DMS 273 treated with DMSO at 0.1 percent for 48 hours (cell line): ENCODE results near the gene DLX1.
"Not testable (repeated sequence)": the region's sequence is repeated elsewhere in the genome, so short reads cannot be mapped to it uniquely, and the experiment has no call there.

ENCODE experiments used
- DNase-seq: peaks from one replicate; lab custom pipeline; 2025; lab: John Stamatoyannopoulos, UW

Gene DLX1

DNA sequence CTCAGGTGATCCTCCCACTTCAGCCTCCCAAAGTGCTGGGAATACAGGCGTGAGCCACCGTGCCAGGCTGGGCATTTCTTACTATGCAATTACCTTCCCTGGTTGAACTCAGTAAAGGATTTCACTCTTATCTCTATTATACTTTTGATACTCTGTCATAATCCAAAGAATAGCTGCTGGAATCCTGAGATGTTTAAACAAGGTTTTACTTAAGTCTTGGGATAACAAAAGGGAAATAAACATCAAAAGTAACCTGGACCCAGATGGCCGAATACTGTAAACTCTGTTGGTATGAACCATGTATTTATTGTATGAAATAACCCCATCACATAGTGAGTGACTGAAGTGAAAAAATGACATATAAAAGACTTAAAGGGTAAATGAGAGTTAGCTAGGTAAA is 29.3 kb downstream of the DLX1 start:
- DNase-seq, result no peak

- DNase-seq, result no peak
Observed at GRCh38 chr2:172116107-172116506, 30.8 kb downstream of the DLX1 start.

DNA sequence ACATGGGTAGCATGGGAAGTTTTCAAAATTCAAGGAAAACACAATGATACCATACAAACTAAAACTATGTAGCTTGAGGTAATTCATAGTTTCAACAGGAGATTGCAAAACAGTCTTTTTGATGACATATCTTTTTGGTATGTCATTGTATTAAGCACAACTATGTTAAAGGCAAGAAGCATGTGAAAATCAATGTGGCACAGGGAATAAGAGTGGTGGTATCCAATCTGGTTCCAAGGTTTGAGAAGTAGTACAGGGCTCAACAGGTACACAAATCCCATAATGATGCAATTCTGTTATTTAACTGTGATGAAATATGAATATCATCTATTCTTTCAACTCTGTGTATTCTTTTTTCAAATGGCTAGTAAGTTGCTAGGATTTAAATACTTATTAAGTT is 33.8 kb downstream of the DLX1 start:
- no peak for DNase-seq

DNA sequence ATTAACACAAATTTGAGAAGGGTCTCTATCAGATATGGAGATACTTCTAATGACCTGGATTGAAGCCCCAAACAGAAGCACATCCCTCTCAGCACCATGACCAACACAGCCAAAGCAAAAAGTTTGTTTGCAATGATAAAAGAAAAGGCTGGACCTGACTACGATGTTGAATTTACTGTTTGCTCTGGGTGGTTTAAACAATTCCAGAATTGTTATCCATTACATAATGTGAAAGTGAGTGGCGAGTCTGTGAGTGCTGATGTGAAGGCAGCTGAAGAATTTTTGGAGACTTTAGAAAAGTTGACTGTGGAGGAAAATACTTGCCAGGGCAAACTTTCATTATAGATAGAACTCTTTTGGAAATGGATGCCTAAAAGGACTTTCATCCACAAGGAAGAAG is 34.8 kb downstream of the DLX1 start:
- no peak for DNase-seq

GRCh38 chr2:172128484-172128883 is 43.2 kb downstream of the DLX1 start:
- DNase-seq, result no peak

DNA sequence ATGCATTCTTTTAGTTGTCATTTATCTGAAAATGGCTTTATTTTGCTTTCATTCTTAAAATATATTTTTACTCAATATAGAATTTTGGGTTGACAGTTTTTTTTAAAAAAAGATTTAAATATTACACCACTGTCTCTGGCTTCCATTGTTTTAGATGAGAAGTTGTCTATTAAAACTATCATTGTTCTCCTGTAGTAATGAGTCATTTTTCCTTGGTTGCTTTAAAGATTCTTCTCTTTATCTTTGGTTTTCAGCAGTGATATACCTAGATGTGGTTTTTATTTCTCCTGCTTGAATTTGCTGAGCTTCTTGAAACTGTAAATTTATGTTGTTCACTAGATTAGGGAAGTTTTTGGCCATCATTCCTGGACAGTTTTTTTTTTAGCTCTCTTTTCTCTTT is 44.1 kb downstream of the DLX1 start:
- no peak for DNase-seq

DNA sequence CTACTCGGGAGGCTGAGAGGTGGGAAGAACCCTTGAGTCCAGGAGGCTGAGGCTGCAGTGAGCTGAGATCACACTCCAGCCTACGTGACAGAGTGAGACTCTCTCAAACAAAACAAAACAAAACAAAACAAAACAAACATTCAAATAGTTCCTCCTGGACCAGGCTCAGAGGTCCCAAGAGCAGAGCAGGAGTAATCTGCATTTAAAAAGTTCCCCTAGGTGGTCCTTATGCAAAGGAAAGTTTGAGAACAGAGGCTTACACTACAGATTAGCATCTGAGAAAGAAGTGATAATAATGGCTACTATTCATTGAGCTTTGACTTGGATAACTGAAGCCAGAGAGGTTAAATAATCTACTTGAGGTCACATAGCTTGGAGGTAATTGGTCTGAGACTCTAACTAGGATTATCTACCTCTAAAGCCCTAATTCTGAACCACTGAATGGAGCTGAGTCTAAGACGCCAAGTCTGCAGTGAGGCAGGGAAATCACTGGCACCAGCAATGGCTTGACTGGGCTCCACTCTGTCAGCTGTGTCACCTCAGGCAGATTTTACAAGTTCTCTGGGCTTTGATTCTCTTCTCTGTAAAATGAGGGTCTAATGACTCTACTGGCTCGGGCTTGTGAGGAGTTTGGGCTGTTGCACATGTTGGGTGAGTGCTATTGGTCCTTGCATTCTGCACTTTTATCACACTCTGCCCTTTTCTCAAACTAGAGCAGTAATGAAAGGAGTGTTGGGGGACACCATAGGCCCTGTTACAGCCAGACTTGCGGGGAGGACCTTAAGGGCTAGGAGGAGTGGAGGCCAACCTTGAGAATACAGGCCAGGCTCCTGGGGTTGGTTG is 46.6 kb downstream of the DLX1 start:
- DNase-seq, result no peak

DNA sequence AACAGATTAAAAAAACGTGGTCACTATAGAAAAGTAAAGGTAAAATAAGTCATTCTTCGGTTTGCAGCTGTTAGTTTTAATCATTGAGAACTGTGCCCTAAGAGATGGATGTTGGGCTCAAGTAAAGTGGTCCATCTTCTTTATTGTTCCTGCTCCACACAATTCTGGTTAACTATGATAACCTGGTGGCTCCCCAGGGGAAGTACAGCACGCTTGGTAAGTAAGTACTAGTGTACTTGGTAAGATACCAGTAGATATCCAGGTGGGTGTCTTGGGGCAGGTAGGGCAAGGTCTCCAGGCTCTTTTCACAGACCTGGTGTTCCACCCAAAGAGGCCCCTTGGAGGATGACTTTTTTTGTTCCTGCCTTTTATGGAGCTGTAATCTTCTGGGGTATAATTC is 49.0 kb downstream of the DLX1 start:
- DNase-seq, result no peak

DNA sequence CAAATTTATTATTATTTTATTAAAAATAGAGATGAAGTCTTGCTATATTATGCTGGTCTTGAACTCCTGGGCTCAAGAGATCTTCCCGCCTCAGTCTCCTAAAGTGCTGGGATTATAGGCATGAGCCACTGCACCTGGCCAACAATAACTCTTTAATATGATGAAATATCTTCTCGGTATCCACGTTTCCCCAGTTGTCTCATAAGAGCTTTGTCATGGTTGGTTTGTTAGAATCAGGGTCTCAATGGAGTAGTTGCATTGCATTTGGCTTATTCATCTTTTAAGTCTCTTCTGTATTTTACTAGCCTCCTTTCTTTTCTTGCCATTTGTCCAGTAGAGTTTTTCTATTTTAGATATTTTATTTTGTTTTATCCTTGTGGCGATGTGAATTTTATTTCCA is 50.1 kb downstream of the DLX1 start:
- DNase-seq, result no peak

GRCh38 chr2:172137109-172137508 is 51.8 kb downstream of the DLX1 start:
- no peak for DNase-seq

GRCh38 chr2:172137943-172138342 is 52.6 kb downstream of the DLX1 start:
- no peak for DNase-seq

GRCh38 chr2:172138727-172139126 is 53.4 kb downstream of the DLX1 start:
- not testable (repeated sequence) for DNase-seq
